ENCODE data around the gene RTN4RL1.
A peak's percentile ranks its signal among the peaks of the same experiment; 100 is the strongest.

DNA sequence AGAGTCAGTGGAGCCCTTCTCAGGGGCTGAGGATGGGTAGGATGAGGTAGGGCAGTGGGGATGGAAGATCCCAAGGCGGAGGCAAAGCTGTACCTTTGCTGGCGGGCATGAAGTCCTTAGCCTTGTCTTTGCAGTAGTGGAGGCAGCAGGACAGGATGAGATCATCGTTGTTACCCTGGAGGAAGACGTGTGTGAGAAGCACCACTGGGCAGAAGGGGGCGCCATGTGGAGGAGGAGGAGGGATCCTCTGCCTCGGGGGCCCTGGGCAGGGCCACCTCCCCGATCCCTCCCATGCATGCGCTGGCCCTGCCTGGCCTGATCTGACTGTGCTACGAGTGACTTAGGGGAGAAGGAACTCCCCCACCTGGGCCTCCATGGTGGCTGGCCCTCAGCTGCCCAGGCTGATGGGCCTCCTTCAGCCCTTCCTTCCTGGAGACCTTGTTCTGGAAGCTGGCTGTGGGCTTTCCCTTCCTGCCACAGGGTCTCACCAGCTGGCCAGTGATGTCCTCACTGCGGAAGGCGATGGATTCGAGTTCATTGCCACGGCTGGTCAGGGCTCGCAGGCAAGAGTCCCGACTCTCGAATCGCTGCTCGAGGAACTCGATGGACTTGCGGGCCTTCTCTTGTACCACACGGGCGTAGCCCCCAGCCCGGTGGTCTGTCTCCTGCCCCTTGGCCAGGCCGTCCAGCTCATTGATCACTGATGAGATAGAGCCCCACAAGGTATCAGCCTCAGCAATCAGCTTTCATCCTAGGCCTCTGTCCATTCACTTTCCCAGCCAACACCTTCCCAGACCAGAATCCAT, 40.0 kb upstream of the RTN4RL1 start:
- TF ChIP-seq, protein P1, sequence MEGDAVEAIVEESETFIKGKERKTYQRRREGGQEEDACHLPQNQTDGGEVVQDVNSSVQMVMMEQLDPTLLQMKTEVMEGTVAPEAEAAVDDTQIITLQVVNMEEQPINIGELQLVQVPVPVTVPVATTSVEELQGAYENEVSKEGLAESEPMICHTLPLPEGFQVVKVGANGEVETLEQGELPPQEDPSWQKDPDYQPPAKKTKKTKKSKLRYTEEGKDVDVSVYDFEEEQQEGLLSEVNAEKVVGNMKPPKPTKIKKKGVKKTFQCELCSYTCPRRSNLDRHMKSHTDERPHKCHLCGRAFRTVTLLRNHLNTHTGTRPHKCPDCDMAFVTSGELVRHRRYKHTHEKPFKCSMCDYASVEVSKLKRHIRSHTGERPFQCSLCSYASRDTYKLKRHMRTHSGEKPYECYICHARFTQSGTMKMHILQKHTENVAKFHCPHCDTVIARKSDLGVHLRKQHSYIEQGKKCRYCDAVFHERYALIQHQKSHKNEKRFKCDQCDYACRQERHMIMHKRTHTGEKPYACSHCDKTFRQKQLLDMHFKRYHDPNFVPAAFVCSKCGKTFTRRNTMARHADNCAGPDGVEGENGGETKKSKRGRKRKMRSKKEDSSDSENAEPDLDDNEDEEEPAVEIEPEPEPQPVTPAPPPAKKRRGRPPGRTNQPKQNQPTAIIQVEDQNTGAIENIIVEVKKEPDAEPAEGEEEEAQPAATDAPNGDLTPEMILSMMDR (IDR thresholded peaks at IDR 0.05), result peak in 1 of 3 experiments; percentile 23
- TF ChIP-seq POLR2A (IDR thresholded peaks at IDR 0.05; ENCODE audit: low read depth) (no peak), POLR2AphosphoS5 (IDR thresholded peaks at IDR 0.05) (peak in 1 of 2 donors; percentile 19)

Data from esophagus muscularis mucosa (tissue), 3 donors.